ENCODE data around the gene EMP2.
"Not testable (repeated sequence)": the region's sequence is repeated elsewhere in the genome, so short reads cannot be mapped to it uniquely, and the experiment has no call there.

EMP2 gene

GRCh38 chr16:10519929-10520868 lies 60.2 kb downstream of the EMP2 start:
- no peak for DNase-seq

GRCh38 chr16:10519297-10519696 lies 61.1 kb downstream of the EMP2 start:
- no peak for DNase-seq

- DNase-seq = no peak
These were observed 61.8 kb downstream of the EMP2 start for GRCh38 chr16:10518479-10519041.

DNA sequence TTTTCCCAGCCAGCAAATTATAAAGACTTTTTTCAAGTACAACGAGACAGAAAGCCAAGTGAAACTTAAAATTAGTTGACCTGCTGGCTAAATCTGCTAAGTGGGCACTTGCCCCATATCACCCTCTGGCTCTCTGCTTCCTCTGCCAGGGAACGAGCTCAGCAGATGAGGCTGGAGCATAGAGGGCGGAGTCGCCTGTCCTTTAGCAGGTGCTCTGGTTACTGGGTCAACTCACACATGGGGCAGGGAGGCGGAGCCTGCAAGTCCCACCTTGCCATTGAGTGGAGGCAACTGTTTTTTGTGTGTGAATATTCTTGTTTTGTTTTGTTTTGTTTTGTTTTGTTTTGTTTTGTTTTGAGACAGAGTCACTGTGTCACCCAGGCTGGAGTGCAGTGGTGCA lies 62.5 kb downstream of the EMP2 start:
- DNase-seq = no peak

DNA sequence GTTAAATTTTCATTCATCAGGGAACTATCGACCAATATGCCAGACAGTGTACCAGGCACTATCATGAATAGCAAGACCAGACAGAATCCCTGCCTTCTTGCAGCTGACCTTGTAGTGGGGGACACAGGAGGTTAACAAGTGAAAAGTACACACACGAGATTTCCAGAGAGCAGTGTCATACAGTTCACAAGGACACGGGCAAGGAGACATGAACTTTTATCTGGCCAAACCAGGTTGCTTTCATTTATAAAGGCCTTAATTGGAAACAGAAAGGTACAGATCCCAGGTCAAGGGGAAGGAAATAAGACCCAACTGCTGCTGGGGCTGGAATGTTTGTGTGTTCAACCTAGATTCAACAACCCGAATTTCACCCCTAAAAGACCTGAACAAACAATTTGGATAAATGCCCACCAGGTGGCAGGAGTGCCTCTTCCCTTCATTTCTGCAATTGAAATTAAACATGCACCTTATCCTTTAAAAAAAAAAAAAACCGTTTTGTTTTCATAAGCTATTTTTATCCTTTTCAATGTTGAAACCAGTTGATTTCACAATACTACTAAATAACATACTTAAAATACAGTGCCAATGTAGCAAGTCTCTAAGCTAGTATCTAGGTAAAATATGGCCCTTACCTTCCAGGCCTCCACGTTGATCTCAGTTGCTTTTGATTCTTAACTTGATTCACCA lies 65.9 kb downstream of the EMP2 start:
- DNase-seq = peak in 1 of 2 donors; percentile 30

GRCh38 chr16:10511829-10512228 lies 68.6 kb downstream of the EMP2 start:
- DNase-seq = no peak

DNA sequence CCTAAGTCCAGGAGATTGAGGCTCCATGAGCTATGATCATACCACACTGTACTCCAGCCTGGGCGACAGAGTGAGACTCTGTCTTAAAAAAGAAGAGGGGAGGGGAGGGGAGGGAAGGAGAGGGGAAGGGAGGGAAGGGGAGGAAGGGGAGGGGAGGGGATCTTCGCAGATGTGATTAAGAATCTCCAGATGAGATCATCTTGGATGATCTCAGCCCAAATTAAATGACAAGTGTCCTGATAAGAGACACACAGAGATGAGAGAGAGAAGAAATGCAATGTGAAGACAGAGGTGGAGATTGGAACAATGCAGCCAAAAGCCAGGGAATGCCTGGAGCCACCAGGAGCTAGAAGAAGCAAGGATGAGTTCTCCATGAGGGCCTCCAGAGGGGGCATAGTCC lies 70.1 kb downstream of the EMP2 start:
- no peak for DNase-seq

DNA sequence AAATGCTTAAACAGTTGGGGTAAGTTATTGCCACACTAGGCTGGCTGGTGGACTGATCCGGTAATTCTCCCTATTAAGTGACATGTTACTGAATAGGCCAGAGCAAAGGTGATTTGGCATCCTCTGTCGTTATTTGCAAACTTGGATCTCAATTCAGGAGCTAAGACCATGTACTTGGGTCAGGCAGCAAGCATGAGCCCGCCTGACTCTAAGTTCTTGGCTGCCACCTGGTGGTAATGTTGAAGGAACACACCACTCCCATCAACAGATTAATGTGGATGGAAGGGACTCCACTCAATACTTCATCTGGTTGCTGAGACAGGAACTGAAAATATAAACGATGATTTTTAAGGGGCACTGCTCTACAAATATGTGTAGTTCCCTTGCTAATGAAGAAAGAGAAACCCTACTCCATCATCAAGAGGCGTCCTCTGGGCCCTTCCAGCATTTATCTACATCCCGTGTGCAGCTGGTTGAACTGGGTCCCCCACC lies 70.8 kb downstream of the EMP2 start:
- peak in 1 of 2 donors; percentile 43 for DNase-seq

- DNase-seq = not testable (repeated sequence)
These were observed 75.1 kb downstream of the EMP2 start for GRCh38 chr16:10505286-10505685.

DNA sequence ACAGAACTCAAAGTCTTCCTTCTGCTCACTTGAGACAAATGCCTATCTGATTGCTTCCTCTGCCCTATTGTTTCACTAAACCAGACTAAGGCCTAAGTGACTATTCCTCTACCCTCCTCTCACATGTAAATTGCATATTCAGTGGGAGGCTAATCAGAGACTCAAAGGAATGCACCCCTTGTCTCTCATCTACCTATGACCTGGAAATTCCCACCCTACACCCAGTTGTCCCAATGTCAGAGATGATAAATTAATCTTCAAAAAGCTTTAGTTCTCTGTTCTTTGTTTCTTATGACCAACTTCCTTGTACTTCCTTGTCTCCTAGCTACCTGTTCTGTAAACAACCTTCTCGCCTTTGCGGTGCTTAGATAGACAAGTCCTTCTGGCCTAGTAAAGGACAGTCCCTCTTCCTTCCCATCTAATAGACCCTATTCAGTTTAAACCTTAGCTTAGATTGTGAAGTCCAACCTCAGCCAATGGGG lies 76.0 kb downstream of the EMP2 start:
- no peak for DNase-seq

DNA sequence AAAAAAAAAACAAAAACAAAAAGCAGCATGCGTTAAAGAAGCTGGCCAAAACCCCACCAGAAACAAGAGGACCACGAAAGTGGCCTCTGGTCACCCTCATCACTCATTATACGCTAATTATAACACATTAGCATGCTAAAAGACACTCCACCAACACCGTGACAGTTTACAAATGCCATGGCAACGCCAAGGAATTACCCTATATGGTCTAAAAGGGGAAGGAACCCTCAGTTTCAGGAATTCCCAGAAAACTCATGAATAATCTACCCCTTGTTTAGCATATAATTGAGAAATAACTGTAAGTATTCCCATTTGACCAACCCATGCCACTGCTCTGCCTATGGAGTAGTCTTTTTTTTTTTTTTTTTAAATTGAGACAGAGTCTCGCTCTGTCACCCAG lies 77.6 kb downstream of the EMP2 start:
- DNase-seq = no peak

DNA sequence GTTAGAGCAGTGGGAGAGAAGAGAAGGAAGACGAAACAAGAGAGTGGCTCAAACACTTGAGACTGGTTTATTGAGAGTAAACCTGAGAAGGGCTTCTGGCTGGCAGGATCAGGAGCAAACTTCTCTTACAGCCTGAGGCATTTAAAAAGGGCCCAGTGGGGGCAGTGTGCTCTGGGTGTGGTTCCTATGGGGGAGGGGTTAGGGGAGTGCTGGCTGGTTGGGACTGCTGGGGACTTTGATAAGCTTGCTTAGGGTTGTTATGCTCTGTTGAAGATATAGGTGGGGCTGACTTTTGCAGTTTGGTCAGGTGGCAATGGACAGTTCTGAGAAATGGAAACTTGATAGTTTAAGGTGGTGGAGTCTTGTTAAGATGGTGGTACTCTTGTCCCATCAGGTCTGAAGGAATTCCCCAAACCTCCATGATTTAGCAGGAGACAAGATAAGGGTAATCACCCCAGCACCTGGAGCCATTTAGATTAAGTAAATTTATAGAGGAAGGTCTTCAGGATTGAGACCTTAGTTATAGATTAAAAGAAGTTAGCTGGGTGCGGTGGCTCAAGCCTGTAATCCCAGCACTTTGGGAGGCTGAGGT lies 79.3 kb downstream of the EMP2 start:
- DNase-seq = no peak

DNA sequence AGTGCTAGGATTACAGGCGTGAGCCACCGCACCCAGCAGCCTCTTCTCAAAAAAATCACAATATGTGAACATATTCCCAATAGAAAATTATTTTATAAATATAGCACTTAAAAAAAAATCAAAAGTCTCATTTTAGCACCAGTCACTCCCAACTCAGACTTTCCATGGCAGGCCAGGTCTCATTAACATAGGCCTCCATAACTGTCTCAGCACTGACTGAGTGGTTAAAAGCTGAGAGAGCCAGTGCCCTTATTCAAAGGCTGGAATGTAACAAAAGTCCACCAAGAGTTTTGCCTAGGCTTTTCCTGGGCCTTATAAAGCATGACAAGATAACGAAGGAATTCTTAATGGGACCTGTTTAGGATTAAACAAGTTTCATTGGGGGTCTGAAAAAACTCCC lies 79.8 kb downstream of the EMP2 start:
- no peak for DNase-seq

- no peak for DNase-seq
These were observed 83.0 kb downstream of the EMP2 start for GRCh38 chr16:10497132-10498101.

DNA sequence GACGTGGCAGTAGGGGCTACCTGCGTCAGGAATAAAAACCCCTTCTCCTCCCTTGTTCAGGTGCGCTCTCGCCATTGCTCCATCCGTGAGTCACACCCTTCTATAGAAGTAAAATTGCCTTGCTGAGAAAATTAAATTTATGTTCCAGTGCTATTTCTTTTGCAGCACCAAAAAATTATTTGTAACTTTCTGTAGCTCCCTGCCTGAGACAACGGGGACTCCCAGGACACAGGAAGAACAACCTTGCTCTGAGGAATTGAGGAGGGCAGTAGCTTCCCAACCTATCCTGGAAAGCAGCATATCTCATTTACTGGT lies 85.4 kb downstream of the EMP2 start:
- DNase-seq = no peak

GRCh38 chr16:10494343-10495030 lies 85.9 kb downstream of the EMP2 start:
- no peak for DNase-seq

DNA sequence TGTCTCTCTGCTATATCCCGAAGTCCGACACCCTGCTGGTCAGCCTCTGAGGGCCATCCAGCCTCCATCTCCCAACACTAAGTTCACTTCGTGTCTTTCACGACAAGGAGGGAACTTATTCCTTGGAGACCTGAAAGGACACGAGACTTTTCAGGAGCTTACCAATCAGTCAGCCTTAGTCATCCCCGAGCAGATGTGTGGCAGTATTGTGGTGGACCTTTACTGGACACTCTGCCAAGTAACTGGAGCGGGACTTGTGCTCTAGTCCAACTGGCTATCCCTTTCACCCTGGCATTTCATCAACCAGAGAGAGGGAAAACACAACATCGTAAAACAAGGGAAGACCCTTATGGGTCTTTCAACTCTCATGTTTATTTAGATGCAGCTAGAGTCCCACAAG lies 87.1 kb downstream of the EMP2 start:
- no peak for DNase-seq

DNA sequence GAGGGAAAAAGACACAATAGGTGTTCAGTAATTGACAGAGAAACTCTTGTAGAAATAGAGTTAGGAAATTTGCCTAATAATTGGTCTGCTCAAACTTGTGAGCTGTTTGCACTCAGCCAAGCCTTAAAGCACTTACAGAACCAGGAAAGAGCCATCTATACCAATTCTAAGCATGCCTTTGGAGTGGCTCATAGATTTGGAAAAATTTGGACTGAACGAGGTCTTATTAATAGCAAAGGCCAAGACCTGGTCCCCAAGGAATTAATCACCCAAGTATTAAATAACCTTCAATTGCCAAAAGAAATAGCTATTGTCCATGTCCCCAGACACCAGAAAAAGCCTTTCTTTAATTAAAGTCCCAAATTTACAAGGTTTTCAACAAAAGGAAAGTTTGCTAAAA lies 90.3 kb downstream of the EMP2 start:
- DNase-seq = no peak

GRCh38 chr16:10485698-10486382 lies 94.6 kb downstream of the EMP2 start:
- peak in 1 of 2 donors; percentile 70 for DNase-seq

GRCh38 chr16:10485159-10485558 lies 95.2 kb downstream of the EMP2 start:
- DNase-seq = no peak

DNA sequence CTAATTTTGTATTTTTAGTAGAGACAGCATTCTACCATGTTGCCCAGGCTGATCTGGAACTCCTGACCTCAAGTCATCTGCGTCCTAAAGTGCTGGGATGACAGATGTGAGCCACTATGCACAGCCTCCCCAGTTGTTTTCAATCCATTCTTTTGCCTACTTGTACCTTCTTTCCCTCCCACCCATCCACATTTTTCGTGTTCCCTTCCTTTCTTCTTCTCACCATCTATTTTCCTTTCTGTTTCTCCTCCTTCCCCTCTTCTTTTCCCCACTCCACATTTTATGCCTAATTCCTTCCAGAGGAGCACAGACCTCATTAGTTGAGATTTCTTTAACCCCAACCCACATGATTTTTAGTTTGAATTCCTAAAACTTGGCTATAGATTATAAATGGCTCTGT lies 100.2 kb downstream of the EMP2 start:
- DNase-seq = no peak

All from bone marrow (tissue), 2 donors.